WTC11 (cell line): ENCODE data around the gene CLDN19. TPM values are rescaled to one million over a fixed set of nuclear protein-coding genes. Genes with fewer than 3 reads are reported as not detected.
"Not testable (repeated sequence)": the region's sequence is repeated elsewhere in the genome, so short reads cannot be mapped to it uniquely, and the experiment has no call there.

Experiments
- ATAC-seq: fragments of 200-7000 bp; cut with Tn5 transposase; 2 replicates; pipeline ENCODE4 v1.10.0; 2021; ENCODE audit warnings: mild to moderate bottlenecking, moderate library complexity
- CTCF ChIA-PET: fragments of 300-600 bp; sonication (Branson Sonifier 250); formaldehyde crosslinking; loops from one replicate; lab custom pipeline; 2021; ENCODE audit warnings: antibody characterized with exemption; lab: Charles Lee
- POLR2A ChIA-PET: fragments of 350-600 bp; sonication (Branson Sonifier 250); formaldehyde crosslinking; loops from one replicate; lab custom pipeline; 2021; ENCODE audit warnings: antibody characterized with exemption; lab: Charles Lee
- DNase-seq: peaks from one replicate; pipeline ENCODE4 v3.0.0; 2021; ENCODE audit warnings: low spot score
- H3K27ac Mint-ChIP-seq: 2 replicates; pipeline ENCODE4 v1.8.0; 2021; ENCODE audit warnings: mixed read lengths
- H3K27me3 Mint-ChIP-seq: 2 replicates; pipeline ENCODE4 v1.8.0; 2021; ENCODE audit warnings: low read depth, mild to moderate bottlenecking, moderate library complexity, mixed read lengths
- H3K36me3 Mint-ChIP-seq: 2 replicates; pipeline ENCODE4 v1.8.0; 2021; ENCODE audit warnings: mixed read lengths
- H3K4me1 Mint-ChIP-seq: 2 replicates; pipeline ENCODE4 v1.8.0; 2022; ENCODE audit warnings: mixed read lengths
- H3K4me3 Mint-ChIP-seq: 2 replicates; pipeline ENCODE4 v1.8.0; 2021; ENCODE audit warnings: mild to moderate bottlenecking, moderate library complexity, mixed read lengths
- H3K9me3 Mint-ChIP-seq: 2 replicates; pipeline ENCODE4 v1.8.0; 2021; ENCODE audit warnings: mixed read lengths
- CBFB ChIP-seq: sonication (generic); formaldehyde crosslinking; IDR thresholded peaks from 2 replicates; pipeline ENCODE4 v1.8.1; 2022; ENCODE audit warnings: mild to moderate bottlenecking, low read depth, missing genetic modification reagents
- CREM ChIP-seq: sonication (generic); formaldehyde crosslinking; IDR thresholded peaks from 2 replicates; pipeline ENCODE4 v1.8.1; 2022; ENCODE audit warnings: mild to moderate bottlenecking, missing genetic modification reagents, moderate library complexity
- EMX1 ChIP-seq: fragments of 250-450 bp; sonication (Bioruptor Pico); IDR thresholded peaks from 2 replicates; pipeline ENCODE4 v1.8.0; 2021; ENCODE audit warnings: mild to moderate bottlenecking
- GRHL2 ChIP-seq: fragments of 250-450 bp; sonication (Bioruptor Pico); IDR thresholded peaks from 2 replicates; pipeline ENCODE4 v1.8.0; 2022; ENCODE audit warnings: mild to moderate bottlenecking, moderate library complexity; ENCODE audit not compliant: insufficient replicate concordance, severe bottlenecking
- MAX ChIP-seq: sonication (generic); formaldehyde crosslinking; IDR thresholded peaks from 2 replicates; pipeline ENCODE4 v1.8.0; 2022; ENCODE audit warnings: mild to moderate bottlenecking, missing genetic modification reagents
- MXD4 ChIP-seq: fragments of 250-450 bp; sonication (Bioruptor Pico); IDR thresholded peaks from 2 replicates; pipeline ENCODE4 v1.8.0; 2021; ENCODE audit warnings: mild to moderate bottlenecking, moderate library complexity, borderline replicate concordance
- NFATC4 ChIP-seq: fragments of 250-450 bp; sonication (Bioruptor Pico); IDR thresholded peaks from 2 replicates; pipeline ENCODE4 v1.9.0; 2021; ENCODE audit warnings: mild to moderate bottlenecking
- NR1H2 ChIP-seq: sonication (generic); formaldehyde crosslinking; IDR thresholded peaks from 2 replicates; pipeline ENCODE4 v1.9.0; 2021; ENCODE audit warnings: mild to moderate bottlenecking, moderate library complexity, missing genetic modification reagents
- PREB ChIP-seq: sonication (generic); formaldehyde crosslinking; IDR thresholded peaks from 2 replicates; pipeline ENCODE4 v1.8.1; 2022; ENCODE audit warnings: mild to moderate bottlenecking, missing genetic modification reagents, moderate library complexity, borderline replicate concordance
- PRRX2 ChIP-seq: fragments of 250-450 bp; sonication (Bioruptor Pico); IDR thresholded peaks from 2 replicates; pipeline ENCODE4 v1.8.0; 2021; ENCODE audit warnings: mild to moderate bottlenecking
- SMAD3 ChIP-seq: sonication (generic); formaldehyde crosslinking; IDR thresholded peaks from 2 replicates; pipeline ENCODE4 v1.8.0; 2022; ENCODE audit warnings: missing genetic modification reagents, mild to moderate bottlenecking, borderline replicate concordance
- TCF7 ChIP-seq: sonication (generic); formaldehyde crosslinking; IDR thresholded peaks from 2 replicates; pipeline ENCODE4 v1.8.0; 2022; ENCODE audit warnings: mild to moderate bottlenecking, low read depth, missing genetic modification reagents, moderate library complexity
- TP53 ChIP-seq: sonication (generic); formaldehyde crosslinking; IDR thresholded peaks from 2 replicates; pipeline ENCODE4 v1.8.1; 2023; ENCODE audit warnings: mild to moderate bottlenecking, missing genetic modification reagents
- ZBTB21 ChIP-seq: sonication (generic); formaldehyde crosslinking; IDR thresholded peaks from 2 replicates; pipeline ENCODE4 v1.8.1; 2023; ENCODE audit warnings: mild to moderate bottlenecking, missing genetic modification reagents, borderline replicate concordance
- ZNF138 ChIP-seq: sonication (generic); formaldehyde crosslinking; conservative IDR thresholded peaks from 2 replicates; pipeline ENCODE4 v1.8.1; 2022; ENCODE audit warnings: mild to moderate bottlenecking, moderate library complexity, missing genetic modification reagents
- ZNF232 ChIP-seq: sonication (generic); formaldehyde crosslinking; IDR thresholded peaks from 2 replicates; pipeline ENCODE4 v1.8.0; 2022; ENCODE audit warnings: mild to moderate bottlenecking, missing genetic modification reagents
- ZNF263 ChIP-seq: sonication (generic); formaldehyde crosslinking; IDR thresholded peaks from 2 replicates; pipeline ENCODE4 v1.8.1; 2022; ENCODE audit warnings: low read depth, mild to moderate bottlenecking, moderate library complexity, missing genetic modification reagents
- ZNF317 ChIP-seq: sonication (generic); formaldehyde crosslinking; IDR thresholded peaks from 2 replicates; pipeline ENCODE4 v1.8.1; 2023; ENCODE audit warnings: low read depth, mild to moderate bottlenecking, moderate library complexity, missing genetic modification reagents, borderline replicate concordance
- total RNA-seq: library from RNA; stranded (reverse); gene quantifications from 3 replicates; pipeline ENCODE4 v1.2.3, GENCODE V29; 2021
- TF ChIP-seq, protein P1 (sequence below): sonication (generic); formaldehyde crosslinking; IDR thresholded peaks from 2 replicates; pipeline ENCODE4 v1.8.1; 2023; ENCODE audit warnings: mild to moderate bottlenecking, missing genetic modification reagents, moderate library complexity
- TF ChIP-seq, protein P2 (sequence below): fragments of 250-450 bp; sonication (Bioruptor Pico); IDR thresholded peaks from 2 replicates; pipeline ENCODE4 v1.9.0; 2021; ENCODE audit warnings: moderate library complexity, mild to moderate bottlenecking, inconsistent platforms, borderline replicate concordance
- TF ChIP-seq, protein P3 (sequence below): fragments of 250-450 bp; sonication (Bioruptor Pico); IDR thresholded peaks from 2 replicates; pipeline ENCODE4 v1.9.0; 2021; ENCODE audit warnings: mild to moderate bottlenecking
- TF ChIP-seq, protein P4 (sequence below): sonication (generic); formaldehyde crosslinking; IDR thresholded peaks from 2 replicates; pipeline ENCODE4 v1.8.0; 2023; ENCODE audit warnings: missing genetic modification reagents

Gene CLDN19
- total RNA-seq, 1 experiment from 2014 or later: 8.1 TPM

DNA sequence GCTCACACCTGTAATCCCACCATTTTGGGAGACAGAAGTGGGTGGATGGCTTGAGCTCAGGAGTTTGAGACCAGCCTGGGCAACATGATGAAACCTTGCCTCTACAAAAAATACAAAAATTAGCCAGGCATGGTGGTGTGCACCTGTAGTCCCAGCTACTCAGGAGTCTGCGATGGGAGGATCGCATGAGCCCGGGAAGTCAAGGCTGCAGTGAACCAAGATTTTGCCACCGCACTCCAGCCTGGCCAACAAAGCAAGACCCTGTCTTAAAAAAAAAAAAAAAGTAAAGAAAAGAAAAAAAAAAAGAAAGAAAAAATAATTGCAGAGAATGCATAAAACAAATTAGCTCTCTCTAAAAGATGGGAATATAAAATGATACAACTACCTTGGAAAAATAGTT is 14.2 kb downstream of the CLDN19 start:
- ATAC-seq, H3K27me3 Mint-ChIP-seq, H3K4me1 Mint-ChIP-seq, CTCF ChIA-PET, H3K9me3 Mint-ChIP-seq, DNase-seq, H3K4me3 Mint-ChIP-seq, H3K27ac Mint-ChIP-seq, H3K36me3 Mint-ChIP-seq: not testable (repeated sequence)
- POLR2A ChIA-PET: interaction anchor here (1.0 kb wide), 1 partner anchor 14 kb away, joined by 9 read pairs; the partner anchor contains the start of gene CLDN19

- no peaks in the 10 kb centered on the region for H3K27me3 Mint-ChIP-seq
- H3K9me3 Mint-ChIP-seq: no peaks in the 10 kb centered on the region
- H3K36me3 Mint-ChIP-seq: no peaks in the 10 kb centered on the region; the same call in 1 of the 2 replicates
- DNase-seq (no peak), ATAC-seq (no peak)
- POLR2A ChIA-PET: no interaction called here
- no peak overlapping the region for H3K27ac Mint-ChIP-seq
- CTCF ChIA-PET: no interaction called here
- H3K4me1 Mint-ChIP-seq: peaks cover 5% of the 10 kb centered on the region; the same call in 1 of the 2 replicates
- TF ChIP-seq TP53 (CRISPR knock-in tag) (no peak), CREM (no peak), MAX (no peak), ZBTB21 (CRISPR knock-in tag) (no peak), ZNF263 (CRISPR knock-in tag) (no peak), EMX1 (CRISPR knock-in tag) (no peak), NR1H2 (CRISPR knock-in tag) (no peak), ZNF232 (CRISPR knock-in tag) (no peak), MXD4 (no peak), ZNF317 (CRISPR knock-in tag) (no peak), CBFB (no peak)
- TF ChIP-seq, protein P1, sequence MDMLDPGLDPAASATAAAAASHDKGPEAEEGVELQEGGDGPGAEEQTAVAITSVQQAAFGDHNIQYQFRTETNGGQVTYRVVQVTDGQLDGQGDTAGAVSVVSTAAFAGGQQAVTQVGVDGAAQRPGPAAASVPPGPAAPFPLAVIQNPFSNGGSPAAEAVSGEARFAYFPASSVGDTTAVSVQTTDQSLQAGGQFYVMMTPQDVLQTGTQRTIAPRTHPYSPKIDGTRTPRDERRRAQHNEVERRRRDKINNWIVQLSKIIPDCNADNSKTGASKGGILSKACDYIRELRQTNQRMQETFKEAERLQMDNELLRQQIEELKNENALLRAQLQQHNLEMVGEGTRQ (CRISPR knock-in tag): no peak
- TF ChIP-seq, protein P2, sequence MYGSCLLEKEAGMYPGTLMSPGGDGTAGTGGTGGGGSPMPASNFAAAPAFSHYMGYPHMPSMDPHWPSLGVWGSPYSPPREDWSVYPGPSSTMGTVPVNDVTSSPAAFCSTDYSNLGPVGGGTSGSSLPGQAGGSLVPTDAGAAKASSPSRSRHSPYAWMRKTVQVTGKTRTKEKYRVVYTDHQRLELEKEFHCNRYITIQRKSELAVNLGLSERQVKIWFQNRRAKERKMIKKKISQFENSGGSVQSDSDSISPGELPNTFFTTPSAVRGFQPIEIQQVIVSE: no peak
- TF ChIP-seq, protein P3, sequence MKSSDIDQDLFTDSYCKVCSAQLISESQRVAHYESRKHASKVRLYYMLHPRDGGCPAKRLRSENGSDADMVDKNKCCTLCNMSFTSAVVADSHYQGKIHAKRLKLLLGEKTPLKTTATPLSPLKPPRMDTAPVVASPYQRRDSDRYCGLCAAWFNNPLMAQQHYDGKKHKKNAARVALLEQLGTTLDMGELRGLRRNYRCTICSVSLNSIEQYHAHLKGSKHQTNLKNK (CRISPR knock-in tag): no peak
- no peak overlapping the region for H3K4me3 Mint-ChIP-seq
Observed at GRCh38 chr1:42723511-42723910, 16.5 kb downstream of the CLDN19 start.

- not testable (repeated sequence) for H3K9me3 Mint-ChIP-seq, H3K36me3 Mint-ChIP-seq, H3K27me3 Mint-ChIP-seq, H3K27ac Mint-ChIP-seq, ATAC-seq, H3K4me1 Mint-ChIP-seq, DNase-seq, H3K4me3 Mint-ChIP-seq
- ChIA-PET CTCF (interaction anchor here (0.5 to 0.6 kb wide), 2 partner anchors 35 to 128 kb away, joined by 3 read pairs; no protein-coding TSS in a partner anchor), POLR2A (interaction anchor here (0.6 to 0.7 kb wide), 2 partner anchors 12 to 45 kb away, joined by 3 read pairs; partner anchors contain the start of genes C1orf50 and P3H1)
Observed at GRCh38 chr1:42722403-42722802, 17.6 kb downstream of the CLDN19 start.

DNA sequence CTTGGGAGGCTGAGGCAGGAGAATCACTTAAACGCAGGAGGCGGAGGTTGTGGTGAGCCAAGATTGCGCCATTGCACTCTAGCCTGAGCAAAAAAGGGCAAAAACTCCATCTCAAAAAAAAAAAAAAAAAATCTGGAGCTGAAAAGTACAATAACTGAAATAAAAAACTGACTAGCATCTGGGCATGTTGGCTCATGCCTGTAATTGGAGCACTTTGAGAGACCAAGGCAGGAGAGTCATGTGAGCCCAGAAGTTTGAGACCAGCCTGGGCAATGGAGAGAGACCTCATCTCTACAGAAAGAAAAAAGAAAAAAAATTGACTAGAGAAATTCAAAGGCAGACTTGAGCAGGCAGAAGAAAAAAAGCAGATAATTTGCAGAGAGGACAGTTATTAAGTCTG is 18.1 kb downstream of the CLDN19 start:
- no peak for ATAC-seq
- ChIA-PET CTCF (interaction anchor here (0.6 kb wide), 1 partner anchor 35 kb away, joined by 3 read pairs; no protein-coding TSS in a partner anchor), POLR2A (interaction anchor here (0.6 to 0.7 kb wide), 2 partner anchors 13 to 46 kb away, joined by 3 read pairs; partner anchors contain the start of genes C1orf50 and P3H1)
- no peak for DNase-seq
- Mint-ChIP-seq H3K9me3 (no peaks in the 10 kb centered on the region), H3K27ac (0 out of 2 replicates have a peak overlapping the region, but pooled peaks have one; percentile 8), H3K36me3 (no peaks in the 10 kb centered on the region; the same call in 1 of the 2 replicates), H3K4me3 (no peak overlapping the region), H3K27me3 (no peaks in the 10 kb centered on the region), H3K4me1 (peaks cover 5% of the 10 kb centered on the region; the same call in 1 of the 2 replicates)
- no peak for TF ChIP-seq NR1H2 (CRISPR knock-in tag)
- TF ChIP-seq, protein P2: no peak
- no peak for TF ChIP-seq MXD4
- TF ChIP-seq ZNF138 (CRISPR knock-in tag): no peak
- no peak for TF ChIP-seq PREB (CRISPR knock-in tag)
- TF ChIP-seq, protein P4, sequence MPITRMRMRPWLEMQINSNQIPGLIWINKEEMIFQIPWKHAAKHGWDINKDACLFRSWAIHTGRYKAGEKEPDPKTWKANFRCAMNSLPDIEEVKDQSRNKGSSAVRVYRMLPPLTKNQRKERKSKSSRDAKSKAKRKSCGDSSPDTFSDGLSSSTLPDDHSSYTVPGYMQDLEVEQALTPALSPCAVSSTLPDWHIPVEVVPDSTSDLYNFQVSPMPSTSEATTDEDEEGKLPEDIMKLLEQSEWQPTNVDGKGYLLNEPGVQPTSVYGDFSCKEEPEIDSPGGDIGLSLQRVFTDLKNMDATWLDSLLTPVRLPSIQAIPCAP (CRISPR knock-in tag): no peak
- no peak for TF ChIP-seq TCF7
- no peak for TF ChIP-seq GRHL2 (CRISPR knock-in tag)
- no peak for TF ChIP-seq SMAD3
- no peak for TF ChIP-seq NFATC4 (CRISPR knock-in tag)
- no peak for TF ChIP-seq PRRX2 (CRISPR knock-in tag)
